D341Med (cell line): ENCODE results near the gene ARHGAP29.

Source experiments
- DNase-seq: peaks from one replicate; pipeline ENCODE4 v3.0.0; 2012; ENCODE audit warnings: low spot score

Gene ARHGAP29

DNA sequence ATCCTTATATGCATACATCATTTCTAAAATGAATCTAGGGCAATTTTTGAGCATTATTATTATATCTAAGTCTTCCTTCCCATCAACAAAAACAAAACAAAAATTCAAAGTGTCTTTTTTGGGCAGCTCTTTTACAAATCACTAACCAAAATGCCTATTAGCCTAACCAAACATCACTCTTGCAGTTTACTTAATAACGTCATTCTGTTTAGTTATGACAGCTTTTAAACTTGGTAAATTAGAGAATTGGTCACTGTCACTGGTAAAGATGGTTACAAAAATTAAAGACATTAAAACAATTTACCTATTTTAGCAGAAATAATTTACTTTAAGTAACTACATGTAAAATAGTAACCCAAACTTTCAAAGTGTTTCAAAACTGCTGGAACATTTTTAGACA, 2.8 kb downstream of the ARHGAP29 start:
- DNase-seq: no peak

DNA sequence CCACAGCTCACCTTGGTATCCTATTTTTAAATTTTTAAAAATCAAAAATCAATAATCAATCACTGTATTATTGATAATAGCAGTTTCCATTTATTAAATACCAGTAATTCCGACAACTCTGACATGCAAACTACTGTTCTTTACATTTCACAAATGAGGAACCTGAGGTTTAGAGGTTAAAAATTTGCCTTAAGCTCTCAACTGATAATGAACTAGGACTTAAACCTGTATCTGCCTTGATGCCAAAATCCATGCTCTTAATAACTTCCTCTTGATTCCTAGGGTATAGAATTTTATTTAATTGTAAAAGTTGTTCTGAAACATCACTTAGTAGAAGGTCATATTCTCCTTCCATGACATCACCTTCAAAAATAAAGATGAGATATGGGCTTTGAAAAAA, 5.6 kb downstream of the ARHGAP29 start:
- DNase-seq: no peak

DNA sequence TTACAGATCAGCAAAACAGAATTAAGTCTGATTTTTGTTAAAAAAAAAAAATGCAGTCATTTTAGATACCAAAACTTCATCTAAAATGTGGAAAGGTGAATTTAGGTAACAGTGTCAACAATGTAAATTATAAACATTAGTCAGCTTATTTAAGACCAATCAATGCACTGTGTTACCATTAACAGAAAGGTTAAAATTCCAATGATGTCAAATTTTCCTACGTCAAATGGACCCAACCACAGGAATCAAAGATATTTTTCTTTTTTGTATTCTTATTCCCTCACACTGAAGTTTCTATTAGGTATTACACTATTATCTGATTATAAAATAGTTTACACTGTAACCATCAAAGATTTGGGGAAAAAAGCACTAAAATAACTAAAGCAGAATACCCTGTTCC, 6.5 kb downstream of the ARHGAP29 start:
- no peak for DNase-seq

DNA sequence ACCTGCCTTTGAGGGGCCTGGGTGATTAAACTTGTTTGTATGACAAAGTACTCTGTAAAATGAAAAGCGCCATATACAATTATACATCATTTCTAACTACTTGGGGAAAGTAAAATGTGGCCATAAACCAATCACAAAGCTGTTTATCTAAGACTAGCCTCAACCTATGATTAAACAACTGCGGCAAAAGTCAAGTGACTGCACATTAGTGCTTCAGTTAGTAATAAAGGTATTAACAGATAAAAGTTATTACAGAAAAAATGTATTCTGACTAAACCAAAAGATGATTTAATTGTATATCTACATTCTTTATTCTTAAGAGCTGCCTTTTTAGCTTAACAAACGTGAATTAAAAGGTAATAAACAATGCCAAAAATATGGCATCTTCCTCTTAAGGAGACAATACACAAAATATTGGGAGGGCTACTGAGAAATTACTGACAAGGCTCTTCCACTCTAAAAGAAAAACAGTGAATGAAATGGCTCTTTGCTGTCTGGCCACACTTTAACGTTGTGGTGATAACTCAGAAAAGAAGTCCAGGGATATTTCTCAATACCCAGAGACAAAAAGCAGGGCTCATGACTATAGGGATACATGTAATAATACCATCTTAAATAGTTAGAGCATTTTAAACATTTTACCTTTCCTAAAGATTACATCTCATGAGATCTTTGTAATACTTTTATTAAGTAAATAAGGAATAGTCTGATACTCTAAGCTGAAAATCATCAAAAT, 8.6 kb downstream of the ARHGAP29 start:
- DNase-seq: no peak

DNA sequence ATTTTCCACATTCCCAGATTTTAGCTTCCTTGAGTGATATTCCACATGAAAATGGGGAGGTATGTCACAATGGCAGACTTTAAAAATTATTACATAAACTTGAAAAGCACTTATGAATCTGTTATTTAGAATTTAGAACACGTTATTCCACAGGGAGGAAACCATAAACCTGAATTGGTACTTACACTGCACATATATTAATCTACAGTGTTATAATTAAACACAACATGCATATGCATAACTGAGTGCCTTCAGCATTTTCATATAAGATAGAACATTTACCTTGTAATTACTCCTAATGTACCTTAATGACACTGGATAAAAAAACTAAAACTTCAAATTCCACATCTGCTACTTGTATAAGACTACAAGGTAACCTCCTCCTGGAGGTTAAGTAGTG, 9.8 kb downstream of the ARHGAP29 start:
- no peak for DNase-seq

DNA sequence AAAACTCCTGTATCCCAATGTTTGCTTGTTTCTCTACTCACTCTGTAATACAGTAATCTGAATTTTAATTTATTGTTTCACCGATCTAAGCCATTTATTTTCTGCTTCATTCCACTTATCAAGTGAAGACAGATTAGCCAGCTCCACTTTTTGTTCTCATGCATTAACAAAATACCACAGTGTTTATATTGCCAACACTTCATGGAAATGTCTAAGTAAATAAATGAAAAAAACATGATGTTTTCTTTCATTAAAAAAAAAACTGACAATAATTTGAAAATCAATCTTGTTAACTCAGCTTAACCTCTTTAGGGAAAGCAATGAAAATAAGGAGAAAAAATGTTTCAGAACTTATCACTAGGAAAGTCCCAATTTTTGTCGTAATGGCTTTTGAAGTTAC, 11.5 kb downstream of the ARHGAP29 start:
- no peak for DNase-seq

DNA sequence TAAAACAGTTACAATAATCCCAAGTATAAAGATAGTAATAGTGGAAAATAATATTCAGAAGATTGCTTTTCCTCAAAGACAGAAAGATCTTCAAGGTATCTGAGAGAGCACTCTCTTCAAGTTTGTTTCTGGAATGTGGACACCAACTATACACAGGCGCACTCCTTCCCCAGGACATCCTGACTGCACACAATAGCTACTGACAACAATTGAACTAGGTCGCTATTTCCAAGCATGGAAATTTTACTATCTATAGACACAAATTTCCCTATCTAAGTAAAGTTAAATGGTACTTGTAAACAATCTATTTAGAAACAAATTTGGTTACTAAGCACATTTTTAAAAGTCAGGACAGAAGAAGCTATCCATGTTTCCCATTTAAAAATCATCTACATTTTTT, 19.1 kb downstream of the ARHGAP29 start:
- no peak for DNase-seq

DNA sequence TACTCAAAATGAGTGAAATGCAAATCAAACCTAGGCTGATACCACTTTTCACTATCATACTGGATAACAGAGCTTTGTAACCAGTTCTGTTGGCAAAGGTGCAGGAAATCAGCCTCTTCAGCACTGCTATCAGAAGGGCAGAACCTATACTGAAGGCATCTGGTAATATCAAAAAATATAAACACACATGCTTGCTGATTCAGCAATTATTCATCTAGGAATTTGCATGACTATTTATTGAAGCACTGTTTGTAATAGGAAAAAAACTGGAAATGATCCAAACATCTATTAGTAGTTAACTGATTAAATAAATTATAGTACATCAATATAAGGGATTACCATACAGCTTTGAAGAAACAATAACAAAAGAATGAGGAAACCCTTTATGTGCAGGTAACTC, 21.4 kb downstream of the ARHGAP29 start:
- DNase-seq: no peak

DNA sequence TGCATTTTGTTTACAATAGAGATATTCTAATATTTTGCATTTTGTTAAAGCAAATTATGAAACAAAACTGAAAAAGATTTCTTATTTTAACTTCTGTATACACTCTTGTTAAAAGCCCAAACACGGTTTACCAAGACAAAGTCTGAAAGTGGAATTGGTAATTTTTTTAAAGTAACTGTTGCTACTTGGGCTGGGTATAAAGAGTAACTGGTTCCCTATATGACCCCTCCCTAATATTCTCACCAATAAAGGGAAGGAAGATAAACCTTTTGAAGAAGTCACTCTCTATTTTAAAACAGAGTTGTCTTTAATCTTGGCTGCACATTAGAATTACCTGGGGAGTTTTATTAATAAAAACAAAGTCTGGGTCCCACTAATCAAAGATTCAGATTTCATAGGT, 27.4 kb downstream of the ARHGAP29 start:
- DNase-seq: no peak

DNA sequence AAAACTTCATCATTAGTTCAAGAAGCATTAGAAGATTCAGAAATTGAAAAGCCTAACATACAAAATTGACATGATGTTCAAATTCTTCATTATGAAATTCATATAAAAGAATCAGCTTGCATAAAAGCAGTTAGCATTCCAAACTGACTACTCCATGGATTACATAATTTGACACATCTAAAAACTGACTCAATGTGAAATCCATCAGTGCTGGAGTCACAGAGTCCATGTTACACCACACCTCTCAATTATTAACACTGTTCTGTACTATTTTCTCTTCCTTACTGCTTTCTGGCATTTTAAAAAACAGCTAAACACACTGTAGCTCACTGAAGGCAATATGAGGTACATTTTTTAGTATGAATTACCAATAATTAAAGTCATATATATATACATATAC, 28.0 kb downstream of the ARHGAP29 start:
- no peak for DNase-seq

DNA sequence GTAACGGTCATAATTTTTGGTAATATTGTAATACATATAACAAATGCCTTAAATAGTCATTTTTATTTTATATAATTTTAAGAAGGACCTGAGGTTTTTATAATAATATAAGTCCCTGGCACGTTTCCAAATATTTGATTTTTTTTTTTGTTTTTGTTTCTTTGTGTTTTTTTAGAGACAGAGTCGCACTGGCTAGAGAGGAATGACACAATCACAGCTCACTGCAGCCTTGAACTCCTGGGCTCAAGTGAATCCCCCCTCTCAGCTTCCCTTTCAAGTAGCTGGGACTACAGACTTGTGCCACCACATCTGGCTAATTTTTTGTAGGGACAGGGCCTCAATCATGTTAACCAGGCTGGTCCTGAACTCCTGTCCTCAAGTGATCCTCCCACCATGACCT, 29.7 kb downstream of the ARHGAP29 start:
- DNase-seq: no peak

DNA sequence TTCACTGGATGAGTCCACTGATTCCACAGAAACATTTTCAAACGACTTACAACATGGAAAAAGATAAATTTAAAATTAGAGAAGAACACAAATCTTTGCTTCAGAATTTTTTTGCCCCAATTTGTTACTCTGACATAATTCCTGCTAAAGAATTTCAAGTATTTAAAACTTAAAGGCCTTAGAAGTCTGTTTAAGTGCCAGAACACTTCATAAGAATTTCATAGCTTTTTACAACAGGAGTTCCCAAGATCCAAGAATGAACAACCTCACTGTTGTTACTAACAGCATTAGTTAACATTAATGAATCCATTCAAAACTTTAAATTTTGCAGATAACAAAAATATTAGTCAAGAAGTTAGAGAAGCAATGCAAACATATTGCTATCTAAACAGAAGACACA, 31.7 kb downstream of the ARHGAP29 start:
- no peak for DNase-seq

DNA sequence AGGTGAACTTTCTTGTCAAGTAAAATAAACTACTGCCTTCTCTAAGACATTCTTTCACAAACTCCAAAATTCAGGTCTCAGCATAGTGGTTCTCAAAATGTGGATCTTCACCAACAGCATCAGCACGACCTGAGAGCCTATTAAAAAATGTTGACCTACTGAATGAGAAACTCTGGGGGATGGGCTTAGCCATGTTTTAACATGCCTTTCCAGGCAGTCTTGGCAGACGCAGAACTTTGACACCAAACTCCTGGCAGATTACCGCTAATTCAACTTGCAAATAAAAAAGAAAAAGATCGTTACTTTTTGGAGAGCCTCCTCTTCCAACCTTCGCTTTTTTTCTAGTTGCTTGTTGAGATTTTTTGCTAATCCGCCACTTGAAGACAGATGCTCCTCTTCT, 35.1 kb downstream of the ARHGAP29 start:
- no peak for DNase-seq

DNA sequence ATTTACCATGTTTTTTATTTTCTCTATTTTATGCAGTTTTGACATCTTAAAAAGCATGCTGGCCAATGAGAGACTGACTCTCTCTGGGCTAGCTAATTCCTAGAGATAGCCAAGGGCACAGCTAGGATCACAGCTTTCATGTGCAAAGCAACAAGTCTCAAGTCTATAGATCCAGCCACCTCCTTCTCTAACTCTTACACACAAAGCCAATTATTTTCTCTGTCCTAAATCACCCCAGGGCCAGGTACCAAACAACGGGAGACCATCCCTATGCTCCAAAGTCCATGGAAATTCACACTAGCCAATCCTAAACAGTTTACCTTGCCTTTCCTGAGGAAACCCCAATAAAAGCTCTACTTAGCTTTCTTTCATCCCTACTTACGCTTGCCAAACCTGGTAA, 38.0 kb downstream of the ARHGAP29 start:
- no peak for DNase-seq

DNA sequence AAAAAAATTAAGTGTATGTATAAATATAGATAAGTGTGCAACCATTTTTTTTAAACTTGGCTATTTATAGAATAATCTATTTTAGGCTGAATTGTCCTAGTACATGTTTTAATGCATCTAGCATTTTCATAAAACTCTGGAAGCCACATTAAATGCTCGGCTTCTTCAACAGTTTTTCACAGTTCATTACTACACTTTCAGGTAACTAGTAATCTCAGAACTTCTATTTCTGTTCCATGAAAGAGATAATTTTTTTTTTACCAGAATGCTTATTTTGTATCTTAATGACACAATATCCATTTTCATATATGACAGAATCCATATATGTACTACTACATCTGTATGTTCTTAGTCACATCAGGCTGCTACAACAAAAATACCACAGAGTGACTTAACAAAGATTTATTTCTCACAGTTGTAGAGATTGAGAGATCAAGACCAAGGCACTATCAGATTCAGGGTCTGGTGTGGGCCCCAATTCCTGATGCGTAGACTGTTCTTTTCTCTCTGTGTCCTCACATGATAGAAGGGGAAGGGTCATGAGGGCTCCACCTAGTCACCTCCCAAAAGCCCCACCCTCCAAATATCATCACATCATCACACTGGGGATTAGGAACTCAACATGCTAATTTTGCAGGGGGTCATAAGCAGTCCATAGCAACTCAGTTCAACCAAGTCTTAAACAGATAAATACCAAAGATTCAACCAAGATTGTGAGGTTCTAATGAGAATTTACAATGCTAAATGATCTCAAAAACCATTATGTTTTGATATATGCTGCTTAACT, 43.1 kb downstream of the ARHGAP29 start:
- no peak for DNase-seq

DNA sequence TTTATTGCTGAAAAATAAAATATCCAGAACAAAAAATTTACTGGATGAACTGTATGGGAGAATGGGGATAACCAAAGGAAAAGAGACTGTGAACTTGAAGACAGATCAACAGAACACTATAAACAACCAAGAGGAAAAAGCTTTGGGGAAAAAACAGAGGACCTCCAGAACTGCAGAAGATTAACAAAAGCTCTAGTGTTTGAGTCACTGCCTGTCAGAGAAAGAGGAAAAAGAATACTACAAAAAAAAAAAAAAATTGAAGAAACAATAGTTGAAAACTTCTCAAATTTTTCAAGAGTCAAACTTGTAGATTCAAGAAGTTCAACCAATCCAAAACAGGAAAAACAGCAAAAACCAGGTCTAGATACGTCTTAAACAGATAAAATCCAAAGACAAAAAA, 44.3 kb downstream of the ARHGAP29 start:
- DNase-seq: no peak

DNA sequence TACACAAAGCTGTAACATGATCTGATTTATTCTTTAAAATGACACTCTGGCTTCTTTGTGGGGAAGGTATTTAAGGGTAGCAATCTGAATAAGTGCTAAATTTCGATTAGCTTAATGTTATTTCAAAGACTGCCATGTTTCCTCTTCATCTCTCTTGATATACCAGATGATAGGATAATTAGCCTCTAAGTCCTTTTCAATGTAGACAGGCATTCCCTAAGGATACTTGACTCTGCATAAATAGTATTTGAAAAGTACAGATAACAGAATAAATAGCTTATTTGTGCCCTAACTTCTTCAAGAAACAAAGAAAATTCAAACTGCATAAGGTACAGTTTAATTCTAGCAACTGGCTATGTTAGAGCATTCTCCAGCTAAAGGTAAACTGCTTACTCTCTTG, 46.2 kb downstream of the ARHGAP29 start:
- DNase-seq: no peak

DNA sequence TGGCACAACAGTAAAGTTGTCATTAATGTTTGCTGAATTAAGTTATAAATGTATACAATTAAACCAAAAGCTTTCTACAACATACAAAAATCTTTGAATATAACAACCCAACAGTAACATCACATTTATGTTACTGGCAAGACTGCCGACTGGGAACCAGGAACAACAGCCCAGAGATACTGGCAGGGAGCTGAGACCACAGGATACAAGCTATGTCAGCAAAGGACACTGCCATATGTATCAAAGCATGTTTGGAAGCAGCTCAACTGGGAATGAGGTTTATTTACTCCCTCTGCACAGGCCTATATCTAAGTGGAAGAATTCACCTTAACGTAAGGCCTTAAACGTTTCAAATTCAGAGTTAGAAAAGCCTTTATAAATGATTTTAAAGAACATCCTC, 50.4 kb downstream of the ARHGAP29 start:
- DNase-seq: no peak

DNA sequence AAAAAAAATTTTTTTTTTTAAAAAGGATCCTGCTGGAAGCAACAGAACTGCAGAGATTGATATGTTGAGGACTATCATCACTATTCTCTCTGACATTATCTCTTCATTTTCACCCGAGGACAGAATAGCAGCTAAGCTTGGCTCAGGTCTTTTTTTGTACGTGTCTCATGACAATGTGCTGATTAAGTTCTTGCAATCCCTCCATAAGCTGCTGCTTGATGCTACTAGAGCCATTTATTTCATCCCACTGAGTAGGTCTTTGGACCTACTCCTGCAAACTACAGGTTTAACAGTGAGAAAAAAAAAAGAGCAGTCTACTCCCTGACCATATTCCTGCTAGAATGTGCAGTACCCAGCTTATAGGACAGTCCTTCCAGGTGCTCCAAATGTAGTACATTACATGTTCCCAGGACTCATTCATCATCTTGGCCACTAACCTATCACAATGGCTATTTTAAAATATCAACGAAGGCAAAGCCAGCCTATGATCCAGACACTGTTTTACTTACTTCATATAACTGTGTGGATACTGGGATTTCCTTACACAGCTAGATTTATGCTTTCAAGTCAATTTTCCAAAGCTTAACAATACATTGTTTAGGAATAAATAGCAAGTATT, 54.1 kb downstream of the ARHGAP29 start:
- no peak for DNase-seq

DNA sequence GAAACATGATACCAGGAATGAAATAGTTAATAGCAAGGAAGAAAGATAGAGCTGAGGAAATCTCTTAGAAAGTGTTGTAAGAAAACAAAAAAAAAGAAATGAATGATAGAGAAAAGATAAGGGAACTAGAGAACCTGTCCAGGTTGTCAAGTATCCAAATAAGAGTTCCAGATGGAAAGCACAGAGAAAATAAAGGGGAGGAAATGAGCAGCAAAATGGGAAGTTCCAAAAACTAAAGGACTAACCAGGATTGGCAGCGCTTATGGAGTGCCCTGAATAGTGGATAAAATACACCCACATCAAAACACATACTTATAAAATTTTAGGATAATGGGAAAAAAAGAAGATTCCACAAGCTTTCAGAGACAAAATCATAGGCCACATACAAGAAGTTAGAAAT, 55.2 kb downstream of the ARHGAP29 start:
- DNase-seq: no peak

DNA sequence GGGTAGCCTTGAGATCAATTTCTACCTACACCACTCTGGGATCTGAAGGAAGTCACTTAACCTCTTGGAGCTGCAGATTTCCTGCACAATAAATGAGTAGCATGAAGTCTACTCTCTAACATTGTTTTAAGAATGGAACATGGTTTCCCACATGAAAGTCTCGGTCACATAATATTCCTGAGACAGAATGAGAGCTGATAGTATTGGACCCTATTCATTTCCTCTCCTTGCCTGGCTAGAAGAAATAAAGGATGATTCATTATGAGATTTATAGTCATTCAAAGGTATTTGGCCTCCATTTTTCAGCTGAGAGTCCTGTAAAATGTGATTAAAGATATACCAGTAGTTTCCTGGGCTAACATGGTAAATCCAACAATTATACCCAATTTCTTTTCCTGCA, 56.7 kb downstream of the ARHGAP29 start:
- no peak for DNase-seq

DNA sequence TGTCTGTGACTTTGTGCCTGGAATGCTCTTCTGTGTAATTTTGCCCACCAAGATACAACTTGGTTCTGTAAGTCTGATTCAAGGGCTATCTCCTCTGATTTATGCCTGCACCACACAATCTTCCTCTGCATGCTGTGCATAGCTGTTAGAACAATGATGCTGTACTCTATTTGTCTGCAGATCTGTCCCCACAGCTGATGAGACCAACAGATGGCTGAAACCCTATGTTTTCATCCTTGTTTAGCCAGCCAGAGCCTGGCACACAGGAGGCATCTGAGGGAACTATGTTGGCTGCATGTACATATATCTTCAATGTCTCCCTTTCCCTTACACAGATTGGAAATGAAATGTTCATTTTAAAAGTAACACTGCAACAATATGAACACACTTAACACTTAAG, 58.5 kb downstream of the ARHGAP29 start:
- DNase-seq: no peak

DNA sequence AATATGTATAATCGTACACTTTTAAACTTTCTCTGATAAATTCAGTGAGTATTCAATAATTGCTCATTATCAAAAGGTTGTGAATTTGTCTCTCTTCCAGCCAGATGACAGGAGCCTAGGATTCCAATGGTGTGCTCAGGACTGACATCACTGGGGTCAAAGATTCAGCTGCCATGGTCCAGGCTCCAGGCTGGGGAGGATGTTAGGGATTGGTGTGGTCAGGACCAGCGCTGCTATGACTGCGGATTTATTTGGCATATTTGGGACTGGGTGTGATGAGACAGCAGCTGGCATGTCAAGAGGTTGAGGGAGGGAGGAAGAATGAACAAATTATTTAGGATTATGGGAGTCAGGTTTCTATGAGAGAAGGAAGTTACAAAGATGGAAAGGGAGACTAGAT, 68.3 kb downstream of the ARHGAP29 start:
- no peak for DNase-seq
